Astrocyte (in vitro differentiated cells and primary cell): ENCODE measurements around the gene PCDHGA7.

Experiments
- EZH2 ChIP-seq: IDR thresholded peaks from 2 replicates; pipeline ENCODE4 v1.6.1; 2012; ENCODE audit warnings: mild to moderate bottlenecking, low read length, inconsistent platforms; ENCODE audit not compliant: insufficient read depth
- TF ChIP-seq, protein P1 (sequence below): IDR thresholded peaks from 2 replicates; pipeline ENCODE4 v1.5.1; 2011; ENCODE audit warnings: low read depth, mild to moderate bottlenecking, inconsistent platforms, low read length, moderate library complexity; ENCODE audit not compliant: insufficient read depth

DNA sequence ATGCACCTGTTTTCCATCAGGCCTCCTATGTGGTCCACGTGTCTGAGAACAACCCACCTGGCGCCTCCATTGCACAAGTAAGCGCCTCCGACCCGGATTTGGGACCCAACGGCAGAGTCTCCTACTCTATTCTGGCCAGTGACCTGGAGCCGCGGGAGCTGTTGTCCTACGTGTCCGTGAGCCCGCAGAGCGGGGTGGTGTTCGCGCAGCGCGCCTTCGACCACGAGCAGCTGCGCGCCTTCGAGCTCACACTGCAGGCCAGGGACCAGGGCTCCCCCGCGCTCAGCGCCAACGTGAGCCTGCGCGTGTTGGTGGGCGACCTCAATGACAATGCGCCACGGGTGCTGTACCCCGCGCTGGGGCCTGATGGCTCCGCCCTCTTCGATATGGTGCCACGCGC, 31.0 kb upstream of the PCDHGA7 start:
- TF ChIP-seq EZH2 = no peak
- TF ChIP-seq, protein P1, sequence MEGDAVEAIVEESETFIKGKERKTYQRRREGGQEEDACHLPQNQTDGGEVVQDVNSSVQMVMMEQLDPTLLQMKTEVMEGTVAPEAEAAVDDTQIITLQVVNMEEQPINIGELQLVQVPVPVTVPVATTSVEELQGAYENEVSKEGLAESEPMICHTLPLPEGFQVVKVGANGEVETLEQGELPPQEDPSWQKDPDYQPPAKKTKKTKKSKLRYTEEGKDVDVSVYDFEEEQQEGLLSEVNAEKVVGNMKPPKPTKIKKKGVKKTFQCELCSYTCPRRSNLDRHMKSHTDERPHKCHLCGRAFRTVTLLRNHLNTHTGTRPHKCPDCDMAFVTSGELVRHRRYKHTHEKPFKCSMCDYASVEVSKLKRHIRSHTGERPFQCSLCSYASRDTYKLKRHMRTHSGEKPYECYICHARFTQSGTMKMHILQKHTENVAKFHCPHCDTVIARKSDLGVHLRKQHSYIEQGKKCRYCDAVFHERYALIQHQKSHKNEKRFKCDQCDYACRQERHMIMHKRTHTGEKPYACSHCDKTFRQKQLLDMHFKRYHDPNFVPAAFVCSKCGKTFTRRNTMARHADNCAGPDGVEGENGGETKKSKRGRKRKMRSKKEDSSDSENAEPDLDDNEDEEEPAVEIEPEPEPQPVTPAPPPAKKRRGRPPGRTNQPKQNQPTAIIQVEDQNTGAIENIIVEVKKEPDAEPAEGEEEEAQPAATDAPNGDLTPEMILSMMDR = no peak
